H9 (cell line): ENCODE results near the gene KLRD1. TPM values are rescaled to one million over a fixed set of nuclear protein-coding genes. Genes with fewer than 3 reads are reported as not detected.

Experiments
- DNase-seq: peaks from one replicate; pipeline ENCODE4 v3.0.0-alpha.2; 2017
- H2AFZ ChIP-seq: one replicate; pipeline ENCODE4 v1.6.1; 2013; ENCODE audit warnings: mild to moderate bottlenecking, low read length, control low read depth, moderate library complexity
- H2AK5ac ChIP-seq: 2 replicates; pipeline ENCODE4 v1.6.1; 2013; ENCODE audit warnings: low read length, control low read depth, mixed read lengths; ENCODE audit not compliant: insufficient read length
- H2BK120ac ChIP-seq: one replicate; pipeline ENCODE4 v1.6.1; 2013; ENCODE audit warnings: low read depth, mild to moderate bottlenecking, low read length, control low read depth, inconsistent platforms; ENCODE audit not compliant: poor library complexity, severe bottlenecking
- H2BK12ac ChIP-seq: 2 replicates; pipeline ENCODE4 v1.6.1; 2013; ENCODE audit warnings: low read length, control low read depth, mixed read lengths, low read depth; ENCODE audit not compliant: insufficient read length
- H2BK15ac ChIP-seq: 2 replicates; pipeline ENCODE4 v1.6.1; 2013; ENCODE audit warnings: low read depth, low read length, control low read depth
- H2BK20ac ChIP-seq: one replicate; pipeline ENCODE4 v1.6.1; 2013; ENCODE audit warnings: low read depth, mild to moderate bottlenecking, low read length, control low read depth, inconsistent platforms; ENCODE audit not compliant: poor library complexity, severe bottlenecking
- H2BK5ac ChIP-seq: 2 replicates; pipeline ENCODE4 v1.6.1; 2013; ENCODE audit warnings: low read length, control low read depth, mixed read lengths; ENCODE audit not compliant: insufficient read length
- H3K14ac ChIP-seq: 2 replicates; pipeline ENCODE4 v1.6.1; 2013; ENCODE audit warnings: low read length, control low read depth; ENCODE audit not compliant: insufficient read depth
- H3K18ac ChIP-seq: 2 replicates; pipeline ENCODE4 v1.6.1; 2013; ENCODE audit warnings: low read depth, mild to moderate bottlenecking, mixed read lengths, low read length, control low read depth; ENCODE audit not compliant: insufficient read length
- H3K23ac ChIP-seq: 2 replicates; pipeline ENCODE4 v1.6.1; 2013; ENCODE audit warnings: low read length, control low read depth, mixed read lengths, low read depth; ENCODE audit not compliant: insufficient read length
- H3K23me2 ChIP-seq: 2 replicates; pipeline ENCODE4 v1.6.1; 2013; ENCODE audit warnings: low read depth, mild to moderate bottlenecking, mixed read lengths, low read length, control low read depth; ENCODE audit not compliant: insufficient read length, poor library complexity, severe bottlenecking
- H3K27ac ChIP-seq: 2 replicates; pipeline ENCODE4 v1.5.1; 2013; ENCODE audit warnings: low read length, control low read depth, mixed read lengths, low read depth; ENCODE audit not compliant: insufficient read length
- H3K27me3 ChIP-seq: 2 replicates; pipeline ENCODE4 v1.6.1; 2013; ENCODE audit warnings: low read length, control low read depth, inconsistent platforms; ENCODE audit not compliant: insufficient read depth
- H3K4ac ChIP-seq: 2 replicates; pipeline ENCODE4 v1.6.1; 2013; ENCODE audit warnings: low read depth, mild to moderate bottlenecking, control low read depth, inconsistent platforms, low read length, moderate library complexity
- H3K4me1 ChIP-seq: 2 replicates; pipeline ENCODE4 v1.6.1; 2013; ENCODE audit warnings: low read length, control low read depth, inconsistent platforms; ENCODE audit not compliant: insufficient read depth
- H3K4me2 ChIP-seq: 2 replicates; pipeline ENCODE4 v1.6.1; 2013; ENCODE audit warnings: low read length, control low read depth, mixed read lengths; ENCODE audit not compliant: insufficient read length, insufficient read depth
- H3K56ac ChIP-seq: 2 replicates; pipeline ENCODE4 v1.6.1; 2013; ENCODE audit warnings: low read depth, mild to moderate bottlenecking, mixed read lengths, low read length, control low read depth; ENCODE audit not compliant: insufficient read length
- H3K79me1 ChIP-seq: 2 replicates; pipeline ENCODE4 v1.6.1; 2013; ENCODE audit warnings: low read depth, mild to moderate bottlenecking, moderate library complexity, low read length, control low read depth, inconsistent platforms; ENCODE audit not compliant: insufficient read depth, poor library complexity, severe bottlenecking
- H3K79me2 ChIP-seq: 2 replicates; pipeline ENCODE4 v1.6.1; 2013; ENCODE audit warnings: low read length, control low read depth, inconsistent platforms; ENCODE audit not compliant: insufficient read depth
- H3K9ac ChIP-seq: 2 replicates; pipeline ENCODE4 v1.6.1; 2013; ENCODE audit warnings: low read length, control low read depth, mixed read lengths; ENCODE audit not compliant: insufficient read length; ENCODE audit errors: extremely low read depth
- H3K9me3 ChIP-seq: one replicate; pipeline ENCODE4 v1.6.1; 2013; ENCODE audit warnings: low read depth, low read length, inconsistent platforms; ENCODE audit not compliant: control insufficient read depth
- H3T11ph ChIP-seq: one replicate; pipeline ENCODE4 v1.6.1; 2013; ENCODE audit warnings: mild to moderate bottlenecking, low read length, control low read depth, inconsistent platforms
- H4K20me1 ChIP-seq: one replicate; pipeline ENCODE4 v1.6.1; 2013; ENCODE audit not compliant: control insufficient read depth, insufficient read length, insufficient read depth
- H4K5ac ChIP-seq: 2 replicates; pipeline ENCODE4 v1.6.1; 2013; ENCODE audit warnings: low read depth, mild to moderate bottlenecking, mixed read lengths, low read length, control low read depth; ENCODE audit not compliant: insufficient read length
- H4K8ac ChIP-seq: replicated peaks from 2 replicates; pipeline ENCODE4 v1.6.1; 2013; ENCODE audit warnings: low read length, control low read depth, mixed read lengths, low read depth; ENCODE audit not compliant: insufficient read length
- H4K91ac ChIP-seq: 2 replicates; pipeline ENCODE4 v1.6.1; 2013; ENCODE audit warnings: low read depth, mild to moderate bottlenecking, moderate library complexity, mixed read lengths, low read length, control low read depth; ENCODE audit not compliant: insufficient read length
- H3K27ac Mint-ChIP-seq, 3 experiments: 2 replicates in 2 of 3; 3 replicates in 1 of 3; pipeline ENCODE4 v1.8.0; 2020 to 2021; ENCODE audit warnings: mixed read lengths in 3 of 3, mild to moderate bottlenecking in 1 of 3, moderate library complexity in 1 of 3
- H3K27me3 Mint-ChIP-seq: 2 replicates; pipeline ENCODE4 v1.8.0; 2021; ENCODE audit warnings: low read depth, mild to moderate bottlenecking, moderate library complexity, mixed read lengths
- H3K36me3 Mint-ChIP-seq, 3 experiments: 2 replicates in 2 of 3; 3 replicates in 1 of 3; pipeline ENCODE4 v1.8.0; 2020 to 2021; ENCODE audit warnings: low read depth in 3 of 3, mixed read lengths in 3 of 3; ENCODE audit not compliant: insufficient read depth in 1 of 3
- H3K4me1 Mint-ChIP-seq, 2 experiments: 2 replicates each; pipeline ENCODE4 v1.8.0; 2020; ENCODE audit warnings: mixed read lengths in 2 of 2
- H3K4me3 Mint-ChIP-seq, 2 experiments: 2 replicates in 1 of 2; 3 replicates in 1 of 2; pipeline ENCODE4 v1.8.0; 2020 to 2021; ENCODE audit warnings: mild to moderate bottlenecking in 2 of 2, mixed read lengths in 2 of 2, moderate library complexity in 1 of 2
- H3K9me3 Mint-ChIP-seq, 2 experiments: 2 replicates in 1 of 2; 3 replicates in 1 of 2; pipeline ENCODE4 v1.8.0; 2020; ENCODE audit warnings: mild to moderate bottlenecking in 2 of 2, mixed read lengths in 2 of 2, moderate library complexity in 1 of 2
- WGBS: extraction: QIAGEN DNeasy Blood & Tissue Kit; methylation state at CpG from one replicate; pipeline ENCODE4 v1.1.7; 2013; ENCODE audit warnings: missing lambda C conversion rate, low lambda C conversion rate, mixed read lengths; ENCODE audit not compliant: insufficient read length; ENCODE audit errors: extremely low coverage; 5-methylcytosine and 5-hydroxymethylcytosine counted together
- total RNA-seq: library from RNA; stranded (reverse); gene quantifications from 2 replicates; pipeline ENCODE4 v1.2.1, GENCODE V29; 2021
- TF ChIP-seq, protein P1 (sequence below): fragments of 200-600 bp; sonication (generic); conservative IDR thresholded peaks from 3 replicates; pipeline ENCODE4 v1.8.0; 2021; ENCODE audit warnings: antibody characterized with exemption, mild to moderate bottlenecking

KLRD1 gene
- total RNA-seq, 1 experiment from 2014 or later = not detected

GRCh38 chr12:10319388-10319787 lies 11.7 kb downstream of the KLRD1 start:
- Histone ChIP-seq H3K56ac (no peak overlapping the region), H4K20me1 (no peaks in the 10 kb centered on the region), H3K23me2 (no peaks in the 10 kb centered on the region), H3K23ac (no peak overlapping the region), H3K14ac (no peak overlapping the region), H2AFZ (no peak overlapping the region), H3K27ac (no peak overlapping the region), H3K9me3 (no peaks in the 10 kb centered on the region), H3K18ac (no peak overlapping the region), H4K5ac (no peak overlapping the region), H2BK15ac (no peak overlapping the region), H2AK5ac (no peak overlapping the region), H3K4me2 (no peak overlapping the region), H2BK12ac (no peak overlapping the region), H4K8ac (no peak overlapping the region), H4K91ac (no peak overlapping the region), H2BK5ac (no peak overlapping the region), H3K27me3 (no peaks in the 10 kb centered on the region), H3K79me1 (no peaks in the 10 kb centered on the region), H3K4ac (no peak overlapping the region), H3K4me1 (no peaks in the 10 kb centered on the region), H3K9ac (no peak overlapping the region), H2BK20ac (no peak overlapping the region), H3T11ph (no peak overlapping the region), H3K79me2 (no peaks in the 10 kb centered on the region), H2BK120ac (no peak overlapping the region)
- Mint-ChIP-seq H3K27ac (no peak overlapping the region), H3K4me3 (no peak overlapping the region), H3K4me1 (no peaks in the 10 kb centered on the region), H3K27me3 (no peaks in the 10 kb centered on the region), H3K36me3 (no peaks in the 10 kb centered on the region), H3K9me3 (no peaks in the 10 kb centered on the region; a peak in 1 of 5 replicates)
- TF ChIP-seq, protein P1, sequence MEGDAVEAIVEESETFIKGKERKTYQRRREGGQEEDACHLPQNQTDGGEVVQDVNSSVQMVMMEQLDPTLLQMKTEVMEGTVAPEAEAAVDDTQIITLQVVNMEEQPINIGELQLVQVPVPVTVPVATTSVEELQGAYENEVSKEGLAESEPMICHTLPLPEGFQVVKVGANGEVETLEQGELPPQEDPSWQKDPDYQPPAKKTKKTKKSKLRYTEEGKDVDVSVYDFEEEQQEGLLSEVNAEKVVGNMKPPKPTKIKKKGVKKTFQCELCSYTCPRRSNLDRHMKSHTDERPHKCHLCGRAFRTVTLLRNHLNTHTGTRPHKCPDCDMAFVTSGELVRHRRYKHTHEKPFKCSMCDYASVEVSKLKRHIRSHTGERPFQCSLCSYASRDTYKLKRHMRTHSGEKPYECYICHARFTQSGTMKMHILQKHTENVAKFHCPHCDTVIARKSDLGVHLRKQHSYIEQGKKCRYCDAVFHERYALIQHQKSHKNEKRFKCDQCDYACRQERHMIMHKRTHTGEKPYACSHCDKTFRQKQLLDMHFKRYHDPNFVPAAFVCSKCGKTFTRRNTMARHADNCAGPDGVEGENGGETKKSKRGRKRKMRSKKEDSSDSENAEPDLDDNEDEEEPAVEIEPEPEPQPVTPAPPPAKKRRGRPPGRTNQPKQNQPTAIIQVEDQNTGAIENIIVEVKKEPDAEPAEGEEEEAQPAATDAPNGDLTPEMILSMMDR = no peak
- DNase-seq = no peak
- WGBS = no CpG with 5 or more reads among the region's 2 CpGs
